Smooth muscle cell of the brain vasculature (primary cell): ENCODE measurements around the gene KIF1A.

ENCODE experiments used
- DNase-seq: peaks from one replicate; pipeline ENCODE4 v3.0.0-alpha.2; 2012; ENCODE audit warnings: low read depth, low spot score

The KIF1A gene

GRCh38 chr2:240768216-240768615 is 51.8 kb downstream of the KIF1A start:
- DNase-seq, result no peak

DNA sequence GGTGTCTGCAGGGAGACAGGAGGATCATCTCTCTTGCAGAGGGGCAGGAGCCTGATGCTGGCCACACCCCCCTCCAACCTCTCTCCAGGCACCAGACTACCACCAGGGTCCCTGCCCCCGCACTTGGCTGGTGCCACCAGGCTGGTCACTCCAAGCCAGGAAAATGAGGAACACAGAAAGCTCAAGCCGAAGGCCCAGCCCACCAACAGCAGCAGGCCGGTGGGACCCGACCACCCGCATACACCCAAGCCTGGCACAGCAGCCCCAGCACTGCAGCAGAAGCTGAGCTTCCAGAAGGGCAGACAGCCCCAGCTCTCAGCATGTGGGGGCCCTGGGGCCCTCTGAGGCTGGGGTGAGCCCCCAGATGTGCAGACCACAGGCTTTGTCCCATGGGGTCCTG is 52.7 kb downstream of the KIF1A start:
- DNase-seq, result no peak

DNA sequence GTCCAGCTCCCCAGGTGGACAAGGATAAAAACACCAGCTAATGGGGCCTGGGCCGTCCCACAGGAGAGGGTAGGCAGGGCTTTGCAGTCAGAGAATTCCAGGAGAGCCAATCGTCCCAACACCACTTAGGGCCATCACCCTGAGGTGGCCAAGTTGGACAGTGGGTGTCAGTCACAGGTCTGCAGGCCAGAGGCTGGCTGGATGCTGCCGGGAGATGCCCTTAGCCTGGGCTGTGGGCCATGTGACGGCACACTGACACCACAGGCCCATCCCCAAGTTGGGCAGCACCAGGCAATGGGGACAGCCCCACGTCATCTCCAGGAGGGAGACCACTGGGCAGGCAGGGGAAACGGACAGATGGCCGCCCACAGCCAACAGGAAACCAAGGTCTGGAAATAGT is 53.9 kb downstream of the KIF1A start:
- no peak for DNase-seq

DNA sequence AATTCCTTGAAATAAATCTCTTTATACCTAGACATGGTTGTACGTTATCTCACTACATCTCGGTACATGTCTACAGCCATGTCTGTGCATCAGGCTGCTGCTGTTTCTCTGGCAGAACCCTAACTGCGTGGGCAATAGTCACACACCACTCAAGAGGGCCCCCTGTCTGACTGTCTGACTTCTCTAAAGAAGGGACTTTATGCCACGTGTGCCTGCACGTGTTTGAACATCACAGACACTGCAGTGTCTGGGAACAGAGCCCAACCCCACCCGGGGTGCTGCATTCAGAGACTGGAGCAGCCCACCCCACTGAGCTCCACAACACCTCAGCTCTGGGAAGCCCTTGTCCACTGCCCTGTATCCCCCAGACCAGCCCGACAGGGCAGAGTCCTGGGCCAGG is 55.0 kb downstream of the KIF1A start:
- DNase-seq, result no peak

- no peak for DNase-seq
These were observed 55.4 kb downstream of the KIF1A start for GRCh38 chr2:240764605-240765004.

GRCh38 chr2:240762971-240763370 is 57.0 kb downstream of the KIF1A start:
- DNase-seq, result no peak

DNA sequence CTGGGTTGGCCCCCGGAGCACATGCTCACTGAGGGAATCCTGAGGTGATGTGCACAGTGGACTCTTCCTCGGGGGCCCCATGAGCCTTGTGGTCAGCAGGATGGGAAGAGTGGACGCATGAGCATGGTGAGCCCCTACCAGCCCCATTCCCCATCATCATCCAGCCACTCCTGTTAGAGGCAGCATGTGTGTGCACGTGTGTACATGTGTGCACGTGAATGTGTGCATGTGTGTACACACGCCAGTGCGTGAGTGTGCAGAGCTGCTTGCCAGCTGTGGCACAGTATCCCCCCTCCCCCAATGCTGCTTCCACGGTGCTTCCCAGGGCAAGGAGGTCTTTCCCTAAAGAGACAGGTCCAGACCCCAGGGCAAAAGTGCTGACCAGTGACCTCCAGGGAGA is 57.8 kb downstream of the KIF1A start:
- DNase-seq, result no peak

DNA sequence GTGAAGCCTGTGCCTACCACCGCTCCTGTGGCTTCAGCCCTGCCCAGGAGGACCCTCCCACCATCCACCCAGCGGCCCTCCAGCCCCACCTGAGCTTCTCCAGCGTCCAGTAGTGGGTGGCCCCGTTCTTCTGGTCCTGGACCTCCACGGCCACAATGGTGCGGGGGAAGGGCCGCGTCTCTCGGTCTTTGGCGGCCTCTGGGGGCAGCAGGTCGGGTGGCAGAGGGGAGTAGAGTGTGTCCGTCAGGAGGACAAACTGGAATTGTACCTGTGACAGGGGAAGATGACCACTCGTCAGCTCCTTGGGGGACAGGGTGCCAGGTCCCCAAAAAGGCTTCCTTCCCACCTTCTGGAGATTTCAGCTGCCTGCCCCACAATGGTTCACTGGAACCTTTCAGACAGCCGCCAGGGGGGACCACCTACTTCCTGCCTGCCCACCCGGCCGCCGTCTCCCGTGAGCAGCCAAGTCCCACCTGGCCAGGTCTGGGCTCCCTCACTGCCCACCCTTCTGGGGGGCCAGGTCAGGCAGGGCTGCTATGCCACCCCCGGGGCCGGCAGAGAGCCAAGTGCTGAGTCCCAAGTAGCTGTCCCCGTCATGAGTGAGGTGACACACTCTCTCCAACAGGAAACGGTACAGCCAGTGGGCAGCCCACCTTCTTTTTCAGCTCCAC is 59.3 kb downstream of the KIF1A start:
- no peak for DNase-seq

DNA sequence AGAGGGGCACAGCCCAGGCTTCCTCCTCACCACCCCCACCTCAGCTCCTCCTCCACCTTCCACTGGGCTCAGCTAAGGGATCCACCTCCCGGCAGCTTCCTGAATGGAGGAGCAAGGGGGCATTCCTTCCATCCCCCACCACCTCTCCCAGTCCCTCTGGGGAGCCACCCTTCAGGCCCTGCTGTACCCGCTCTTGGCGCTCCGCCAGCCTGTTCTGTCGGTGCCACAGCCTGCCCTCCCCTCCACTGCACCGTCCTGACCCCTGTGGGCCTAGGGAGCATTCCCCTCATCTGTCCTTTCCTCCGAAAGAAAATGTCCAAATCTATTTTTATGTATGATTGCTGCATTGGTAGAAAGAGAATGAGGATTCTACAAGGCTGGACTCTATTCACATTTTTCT is 59.9 kb downstream of the KIF1A start:
- no peak for DNase-seq

GRCh38 chr2:240759459-240759858 is 60.6 kb downstream of the KIF1A start:
- DNase-seq, result no peak

DNA sequence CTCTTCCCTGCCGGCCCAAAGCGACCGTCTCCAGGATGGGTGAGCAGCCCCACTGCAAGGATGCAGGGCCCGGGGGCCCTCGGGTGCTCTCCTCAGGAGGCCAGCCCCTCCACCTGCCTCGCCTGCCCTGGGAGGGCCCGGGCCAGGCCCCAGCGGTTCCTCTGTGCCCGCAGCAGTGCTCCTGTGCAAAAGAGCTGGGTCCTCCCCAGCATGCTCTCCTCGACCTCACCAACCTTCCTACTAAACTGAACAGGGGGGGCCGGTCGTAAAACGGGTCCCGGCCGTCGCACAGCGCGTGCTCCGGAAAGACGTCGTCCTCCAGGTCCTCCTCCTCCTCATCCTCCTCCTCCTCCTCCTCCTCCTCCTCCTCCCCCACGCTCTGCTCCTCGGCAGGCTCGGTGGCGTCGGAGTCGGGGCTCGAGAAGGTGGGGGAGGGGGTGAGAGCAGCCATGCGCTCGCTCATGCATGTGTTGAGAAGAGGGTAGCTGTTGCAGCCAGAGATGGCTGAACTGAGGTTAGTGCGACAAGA is 62.9 kb downstream of the KIF1A start:
- DNase-seq, result no peak

DNA sequence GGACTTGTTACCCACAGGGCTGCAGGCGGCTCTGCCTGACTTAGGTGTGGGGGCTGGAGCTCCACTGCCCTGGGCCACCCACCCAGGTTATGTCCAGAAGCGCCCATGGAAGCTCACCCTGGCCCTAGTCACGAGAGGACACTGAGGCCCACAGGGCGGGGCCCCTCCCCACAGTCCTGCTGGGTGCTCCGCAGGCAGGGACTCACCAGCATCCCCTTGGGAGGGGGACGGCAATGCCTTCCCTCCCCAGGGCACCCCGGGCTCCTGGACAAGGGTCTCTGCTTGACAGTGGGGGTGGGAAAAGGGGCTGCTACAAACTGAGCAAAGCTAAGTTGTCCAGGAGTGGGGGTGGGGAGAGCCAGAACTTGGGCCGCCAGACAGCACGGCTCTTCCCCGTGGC is 67.8 kb downstream of the KIF1A start:
- DNase-seq, result no peak

GRCh38 chr2:240750409-240750808 is 69.6 kb downstream of the KIF1A start:
- no peak for DNase-seq

DNA sequence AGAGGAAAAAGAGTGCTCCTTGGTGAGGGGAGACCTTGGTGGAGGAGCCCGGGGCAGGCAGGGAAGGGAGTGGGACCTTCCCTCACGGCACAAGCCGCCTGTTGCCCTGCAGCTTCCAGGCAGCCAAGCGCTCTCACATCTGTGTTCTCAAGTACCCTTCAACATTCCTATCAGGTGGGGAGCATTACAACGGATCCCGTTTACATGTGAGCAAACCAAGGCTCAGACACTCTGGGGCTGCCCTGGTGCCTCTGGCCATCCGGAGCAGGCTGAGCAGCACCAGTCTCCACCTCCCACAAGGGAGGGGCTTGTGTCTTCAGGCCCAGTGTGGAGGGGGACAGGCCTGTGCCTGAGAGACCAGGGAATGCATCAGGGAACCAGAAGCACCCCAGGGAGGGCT is 70.5 kb downstream of the KIF1A start:
- DNase-seq, result no peak

DNA sequence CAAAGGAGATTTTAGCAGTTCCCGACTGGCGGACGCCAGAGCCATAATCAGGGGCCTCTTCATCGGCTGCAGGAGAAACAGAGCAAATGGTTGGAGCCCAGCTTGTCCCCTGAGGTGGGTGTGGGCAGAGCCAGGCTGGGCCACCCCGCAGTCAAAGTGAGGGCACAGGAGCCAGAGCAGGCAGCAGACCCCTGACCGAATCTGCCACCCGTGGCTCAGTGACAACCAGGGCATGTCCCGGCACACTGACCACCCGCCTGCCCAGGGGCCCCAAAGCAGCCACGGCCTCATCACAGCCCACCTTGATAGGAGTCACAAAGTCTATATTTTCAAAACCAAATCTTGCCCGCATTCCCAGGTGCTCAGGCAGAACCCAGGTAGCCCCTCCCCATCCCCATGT is 72.8 kb downstream of the KIF1A start:
- DNase-seq, result no peak

GRCh38 chr2:240746671-240747070 is 73.3 kb downstream of the KIF1A start:
- no peak for DNase-seq

- DNase-seq, result no peak
These were observed 74.1 kb downstream of the KIF1A start for GRCh38 chr2:240745962-240746361.

- no peak for DNase-seq
These were observed 74.6 kb downstream of the KIF1A start for GRCh38 chr2:240745456-240745855.

DNA sequence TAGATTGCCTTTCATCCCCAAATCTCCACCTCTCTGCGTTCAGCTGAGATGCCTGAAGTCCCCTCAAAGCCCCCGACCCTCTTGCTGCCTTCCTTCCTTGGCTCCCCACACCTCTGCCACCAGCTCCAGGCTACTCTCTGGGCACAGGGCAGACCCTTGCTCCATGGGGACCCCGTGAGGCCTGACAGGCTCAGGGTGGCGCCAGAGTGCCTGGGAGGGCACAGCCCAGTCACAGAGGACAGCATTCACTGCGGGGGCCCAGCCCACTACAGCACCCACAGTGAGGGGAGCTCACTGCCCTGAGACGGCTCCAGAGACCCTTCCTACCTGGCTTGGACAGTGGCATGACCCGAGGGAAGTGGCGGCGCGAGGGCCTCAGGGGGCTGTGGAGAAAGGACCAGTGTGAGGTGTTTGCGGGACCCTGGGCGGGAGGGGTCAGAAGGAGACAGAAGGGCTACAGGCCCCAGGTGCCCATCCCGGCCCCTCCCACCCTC is 77.4 kb downstream of the KIF1A start:
- no peak for DNase-seq

- no peak for DNase-seq
These were observed 78.9 kb downstream of the KIF1A start for GRCh38 chr2:240741091-240741490.

- no peak for DNase-seq
These were observed 80.2 kb downstream of the KIF1A start for GRCh38 chr2:240739797-240740196.

- DNase-seq, result no peak
These were observed 82.1 kb downstream of the KIF1A start for GRCh38 chr2:240737958-240738357.

GRCh38 chr2:240737512-240737911 is 82.5 kb downstream of the KIF1A start:
- DNase-seq, result no peak
